ENCODE data around the gene TTC36. TPM values are rescaled to one million over a fixed set of nuclear protein-coding genes. Genes with fewer than 3 reads are reported as not detected.
"Not testable (repeated sequence)": the region's sequence is repeated elsewhere in the genome, so short reads cannot be mapped to it uniquely, and the experiment has no call there.

The TTC36 gene
- total RNA-seq (2014; rRNA removed; shearing (Covaris generic)) = 3.3 TPM in 1 of 2 replicates, not detected in the other

- no peak for DNase-seq (ENCODE audit: low spot score)
- in situ Hi-C loops (cut with HindIII; ENCODE audit: low sequenced_read_pairs) = loop anchor here (5.0 kb wide), 1 partner anchor 50 kb away; no protein-coding TSS in a partner anchor
These were observed at the start of gene TTC36 for GRCh38 chr11:118527109-118527508. Gene TTC36 (plus strand): TSS chr11:118527474. CDS start chr11:118527495, 21 bp downstream.

- in situ Hi-C loops (cut with HindIII; ENCODE audit: low sequenced_read_pairs) = not testable (repeated sequence)
These were observed 46.0 kb upstream of the TTC36 start for GRCh38 chr11:118481238-118481637.

GRCh38 chr11:118484405-118484804 lies 42.9 kb upstream of the TTC36 start:
- in situ Hi-C loops (cut with HindIII; ENCODE audit: low sequenced_read_pairs) = no loop called here
- DNase-seq (ENCODE audit: low spot score) = no peak

More at GRCh38 chr11:118481238-118481637, 46.0 kb upstream of the TTC36 start:
- not testable (repeated sequence) for DNase-seq (ENCODE audit: low spot score)

- DNase-seq (ENCODE audit: low spot score) = no peak
These were observed 42.0 kb upstream of the TTC36 start for GRCh38 chr11:118485273-118485672.

GRCh38 chr11:118488480-118489109 lies 38.7 kb upstream of the TTC36 start:
- peak; percentile 87 for DNase-seq (ENCODE audit: low spot score)
- in situ Hi-C loops (cut with HindIII; ENCODE audit: low sequenced_read_pairs) = no loop called here

More at GRCh38 chr11:118485273-118485672, 42.0 kb upstream of the TTC36 start:
- in situ Hi-C loops (cut with HindIII; ENCODE audit: low sequenced_read_pairs) = no loop called here

GRCh38 chr11:118491041-118491440 lies 36.2 kb upstream of the TTC36 start:
- in situ Hi-C loops (cut with HindIII; ENCODE audit: low sequenced_read_pairs) = no loop called here
- no peak for DNase-seq (ENCODE audit: low spot score)

GRCh38 chr11:118497831-118498230 lies 29.4 kb upstream of the TTC36 start:
- in situ Hi-C loops (cut with HindIII; ENCODE audit: low sequenced_read_pairs) = no loop called here
- DNase-seq (ENCODE audit: low spot score) = no peak

- no peak for DNase-seq (ENCODE audit: low spot score)
- in situ Hi-C loops (cut with HindIII; ENCODE audit: low sequenced_read_pairs) = no loop called here
These were observed 24.1 kb upstream of the TTC36 start for GRCh38 chr11:118503216-118503615.

GRCh38 chr11:118511601-118512000 lies 15.7 kb upstream of the TTC36 start:
- DNase-seq (ENCODE audit: low spot score) = no peak
- in situ Hi-C loops (cut with HindIII; ENCODE audit: low sequenced_read_pairs) = no loop called here

- DNase-seq (ENCODE audit: low spot score) = no peak
- in situ Hi-C loops (cut with HindIII; ENCODE audit: low sequenced_read_pairs) = no loop called here
These were observed 13.2 kb upstream of the TTC36 start for GRCh38 chr11:118514103-118514502.

- in situ Hi-C loops (cut with HindIII; ENCODE audit: low sequenced_read_pairs) = no loop called here
These were observed 7.7 kb upstream of the TTC36 start for GRCh38 chr11:118519549-118519948.

GRCh38 chr11:118521892-118522311 lies 5.4 kb upstream of the TTC36 start:
- in situ Hi-C loops (cut with HindIII; ENCODE audit: low sequenced_read_pairs) = no loop called here
- no peak for DNase-seq (ENCODE audit: low spot score)

More at GRCh38 chr11:118519549-118519948, 7.7 kb upstream of the TTC36 start:
- DNase-seq (ENCODE audit: low spot score) = no peak

GRCh38 chr11:118522571-118523072 lies 4.7 kb upstream of the TTC36 start:
- DNase-seq (ENCODE audit: low spot score) = peak; percentile 40
- in situ Hi-C loops (cut with HindIII; ENCODE audit: low sequenced_read_pairs) = no loop called here

GRCh38 chr11:118524356-118524755 lies 2.9 kb upstream of the TTC36 start:
- in situ Hi-C loops (cut with HindIII; ENCODE audit: low sequenced_read_pairs) = no loop called here
- DNase-seq (ENCODE audit: low spot score) = no peak

GRCh38 chr11:118524757-118525470 lies 2.4 kb upstream of the TTC36 start:
- no peak for DNase-seq (ENCODE audit: low spot score)
- in situ Hi-C loops (cut with HindIII; ENCODE audit: low sequenced_read_pairs) = loop anchor here (5.0 kb wide), 1 partner anchor 52 kb away; no protein-coding TSS in a partner anchor

- no peak for DNase-seq (ENCODE audit: low spot score)
- in situ Hi-C loops (cut with HindIII; ENCODE audit: low sequenced_read_pairs) = loop anchor here (5.0 kb wide), 1 partner anchor 51 kb away; no protein-coding TSS in a partner anchor
These were observed 586 bp upstream of the TTC36 start for GRCh38 chr11:118526688-118527087.

- in situ Hi-C loops (cut with HindIII; ENCODE audit: low sequenced_read_pairs) = loop anchor here (5.0 kb wide), 1 partner anchor 49 kb away; no protein-coding TSS in a partner anchor
- no peak for DNase-seq (ENCODE audit: low spot score)
These were observed 1.2 kb downstream of the TTC36 start for GRCh38 chr11:118528511-118528910.

- in situ Hi-C loops (cut with HindIII; ENCODE audit: low sequenced_read_pairs) = loop anchor here (5.0 kb wide), 1 partner anchor 48 kb away; no protein-coding TSS in a partner anchor
- no peak for DNase-seq (ENCODE audit: low spot score)
These were observed 2.4 kb downstream of the TTC36 start for GRCh38 chr11:118529584-118530175.

- in situ Hi-C loops (cut with HindIII; ENCODE audit: low sequenced_read_pairs) = no loop called here
- peak; percentile 73 for DNase-seq (ENCODE audit: low spot score)
These were observed 3.0 kb downstream of the TTC36 start for GRCh38 chr11:118530180-118530682.
